Uterus (tissue), 2 donors: ENCODE data around the gene RAD9A.

Experiments used
- CTCF ChIP-seq, 4 experiments: fragments of 200-600 bp in 2 of 4; fragments of 450-650 bp in 2 of 4; sonication (generic) in 2 of 4; IDR thresholded peaks; one replicate each; pipeline ENCODE4 v1.5.1; 2016 to 2019; ENCODE audit warnings: antibody characterized with exemption in 4 of 4, mild to moderate bottlenecking in 2 of 4, moderate library complexity in 1 of 4
- POLR2A ChIP-seq, 2 donors: fragments of 450-650 bp; IDR thresholded peaks; one replicate each; pipeline ENCODE4 v1.6.1; 2016; ENCODE audit warnings: antibody characterized with exemption in 2 of 2, mild to moderate bottlenecking in 1 of 2, moderate library complexity in 1 of 2

GRCh38 chr11:67410369-67410831 is 18.6 kb downstream of the RAD9A start:
- TF ChIP-seq CTCF (IDR thresholded peaks at IDR 0.05), result no peak
- no peak for TF ChIP-seq POLR2A (IDR thresholded peaks at IDR 0.05)
